GM12801 (cell line): ENCODE measurements around the gene VAX1.

Source experiments
- CTCF ChIP-seq: IDR thresholded peaks from one replicate; pipeline ENCODE4 v1.5.1; 2011; ENCODE audit warnings: control low read depth; ENCODE audit not compliant: insufficient read length; ENCODE audit errors: extremely low read depth

VAX1 gene

GRCh38 chr10:117136391-117136975, 1.6 kb downstream of the VAX1 start:
- TF ChIP-seq CTCF: no peak

GRCh38 chr10:117135480-117136140, 2.5 kb downstream of the VAX1 start:
- TF ChIP-seq CTCF: no peak

- no peak for TF ChIP-seq CTCF
These were observed 3.1 kb downstream of the VAX1 start for GRCh38 chr10:117135026-117135372.

- no peak for TF ChIP-seq CTCF
These were observed 3.6 kb downstream of the VAX1 start for GRCh38 chr10:117134306-117135025.

- TF ChIP-seq CTCF: no peak
These were observed 4.1 kb downstream of the VAX1 start for GRCh38 chr10:117134056-117134305.

- TF ChIP-seq CTCF: no peak
These were observed 4.6 kb downstream of the VAX1 start for GRCh38 chr10:117133273-117134055.

GRCh38 chr10:117132751-117133231, 5.3 kb downstream of the VAX1 start:
- TF ChIP-seq CTCF: no peak
